ENCODE results near the gene CTNNA3. TPM values are rescaled to one million over a fixed set of nuclear protein-coding genes. Genes with fewer than 3 reads are reported as not detected.

Gene CTNNA3
- polyA plus RNA-seq, 1 donor: 4.3 TPM

DNA sequence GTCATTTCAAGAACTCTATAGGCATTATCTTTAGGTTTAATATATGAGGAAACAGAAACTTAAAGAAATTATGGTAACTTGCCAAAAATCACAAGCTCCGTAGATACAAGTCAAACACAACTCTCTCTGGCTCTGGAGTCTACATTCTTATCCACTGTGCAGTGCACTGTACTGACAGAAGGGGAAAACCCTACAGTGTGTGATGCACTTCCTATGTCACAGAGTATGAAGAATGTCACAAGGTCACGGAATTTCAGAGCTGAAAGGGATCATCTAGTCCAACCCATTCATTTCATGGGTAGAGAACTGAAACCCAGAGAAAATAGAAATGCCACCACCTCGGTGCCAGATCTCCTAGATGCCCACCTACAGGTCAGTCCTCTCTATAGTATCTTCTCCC is 684.0 kb downstream of the CTNNA3 start:
- no peak for DNase-seq

DNA sequence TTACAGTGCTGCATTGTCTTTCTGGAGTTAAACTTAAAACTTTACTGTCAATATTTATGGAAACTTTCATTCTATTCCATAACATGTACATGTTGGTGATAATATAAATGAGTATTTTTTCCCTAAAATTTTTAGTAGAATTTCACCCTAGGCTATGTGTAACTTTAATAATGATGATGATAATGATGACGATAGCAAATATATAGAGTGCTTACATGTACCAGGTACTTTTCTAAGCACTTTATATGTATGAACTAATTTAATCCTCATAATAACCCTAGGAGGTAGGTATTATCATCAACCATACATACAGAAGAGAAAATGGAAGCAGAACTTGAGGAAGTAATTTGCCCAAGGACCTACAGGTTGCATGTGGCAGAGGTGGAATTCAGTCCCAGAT is 684.5 kb downstream of the CTNNA3 start:
- DNase-seq: no peak

DNA sequence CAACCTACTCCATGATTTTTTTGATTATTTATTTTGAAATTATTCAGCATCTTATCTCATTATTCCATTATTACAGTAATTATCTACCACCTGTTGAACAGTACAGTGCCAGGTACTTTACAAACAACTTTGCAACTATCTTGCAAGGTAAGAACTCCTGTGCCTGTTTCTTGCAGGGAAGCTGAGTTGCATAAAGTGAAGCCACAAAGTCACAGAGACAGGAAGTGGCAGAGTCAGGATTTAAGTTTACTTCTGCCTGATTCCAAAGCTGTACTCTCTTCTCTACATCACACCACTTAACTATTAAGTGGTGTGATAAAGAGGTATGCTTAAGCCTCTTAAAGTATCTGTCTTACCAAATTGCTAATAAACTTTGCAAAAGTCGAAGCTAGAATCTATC is 690.0 kb downstream of the CTNNA3 start:
- DNase-seq: no peak

DNA sequence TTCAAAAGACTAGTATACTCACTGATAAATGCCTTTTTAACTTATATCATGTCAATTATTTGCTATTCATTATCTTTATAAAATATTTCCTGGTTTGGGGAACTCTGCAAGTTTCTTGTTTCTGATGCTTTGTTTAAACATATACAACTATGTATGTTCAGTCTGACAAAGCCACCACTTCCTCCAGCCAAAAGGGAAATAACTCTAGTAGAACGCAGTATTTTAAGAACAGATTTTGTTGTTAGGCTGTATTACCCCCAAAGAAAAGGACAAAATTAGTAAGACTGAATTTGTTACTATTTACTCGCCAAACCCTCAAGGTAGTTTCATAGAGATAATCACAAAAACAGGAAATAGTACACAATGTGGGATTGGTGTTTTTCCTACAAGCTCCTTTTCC is 691.3 kb downstream of the CTNNA3 start:
- no peak for DNase-seq

DNA sequence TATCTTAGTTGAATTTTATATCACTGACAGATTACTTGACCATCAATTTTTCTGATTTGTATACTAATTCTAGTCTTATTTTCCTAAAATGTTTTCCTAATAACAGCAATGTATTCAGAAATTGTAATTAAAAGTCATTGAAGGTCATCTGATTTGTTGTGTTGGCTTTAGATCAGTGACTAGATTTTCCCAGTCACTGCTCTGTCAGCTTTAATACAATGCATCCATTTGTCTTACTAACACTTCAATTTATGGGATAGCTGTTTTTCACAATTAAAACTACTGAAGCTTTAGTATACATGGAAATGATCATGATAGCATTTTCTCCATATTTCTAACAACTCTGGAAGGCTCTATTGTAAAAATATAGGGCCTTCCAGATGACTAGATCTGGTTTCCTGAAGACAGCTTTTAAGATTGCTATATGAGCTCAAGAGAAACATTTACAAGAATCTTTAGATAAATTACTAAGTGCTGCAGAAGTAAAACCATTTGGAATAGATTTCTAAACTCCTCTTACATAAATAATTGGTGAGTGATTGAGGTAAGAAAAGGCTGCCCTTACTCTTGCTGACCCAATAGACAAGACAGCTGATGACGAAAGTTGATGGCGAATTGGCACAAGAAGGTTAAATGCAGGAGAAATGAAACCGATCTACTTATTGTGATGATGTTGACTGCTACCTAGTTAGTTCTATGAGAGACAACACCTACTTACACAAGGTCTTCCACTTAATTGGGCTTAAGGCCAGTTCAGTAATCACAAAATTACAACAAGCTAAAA is 696.0 kb downstream of the CTNNA3 start:
- DNase-seq: no peak

DNA sequence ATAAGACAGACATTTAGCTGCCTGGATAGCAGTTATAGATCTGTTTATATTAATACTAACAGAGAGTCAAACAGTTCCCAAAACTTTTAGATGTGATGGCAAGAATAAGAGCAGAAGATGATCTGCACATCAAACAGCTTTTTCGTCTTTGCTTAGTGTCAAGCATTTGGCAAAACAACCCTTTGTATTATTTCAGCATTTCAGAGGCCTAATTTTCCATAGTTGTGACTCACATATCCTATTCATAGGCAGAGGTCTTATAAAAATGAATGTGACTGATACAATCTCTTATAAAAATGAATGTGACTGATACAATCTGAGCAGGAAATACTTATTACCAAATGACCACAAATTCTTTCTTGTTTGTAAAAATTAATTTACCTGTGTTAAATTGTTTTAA is 699.0 kb downstream of the CTNNA3 start:
- no peak for DNase-seq

DNA sequence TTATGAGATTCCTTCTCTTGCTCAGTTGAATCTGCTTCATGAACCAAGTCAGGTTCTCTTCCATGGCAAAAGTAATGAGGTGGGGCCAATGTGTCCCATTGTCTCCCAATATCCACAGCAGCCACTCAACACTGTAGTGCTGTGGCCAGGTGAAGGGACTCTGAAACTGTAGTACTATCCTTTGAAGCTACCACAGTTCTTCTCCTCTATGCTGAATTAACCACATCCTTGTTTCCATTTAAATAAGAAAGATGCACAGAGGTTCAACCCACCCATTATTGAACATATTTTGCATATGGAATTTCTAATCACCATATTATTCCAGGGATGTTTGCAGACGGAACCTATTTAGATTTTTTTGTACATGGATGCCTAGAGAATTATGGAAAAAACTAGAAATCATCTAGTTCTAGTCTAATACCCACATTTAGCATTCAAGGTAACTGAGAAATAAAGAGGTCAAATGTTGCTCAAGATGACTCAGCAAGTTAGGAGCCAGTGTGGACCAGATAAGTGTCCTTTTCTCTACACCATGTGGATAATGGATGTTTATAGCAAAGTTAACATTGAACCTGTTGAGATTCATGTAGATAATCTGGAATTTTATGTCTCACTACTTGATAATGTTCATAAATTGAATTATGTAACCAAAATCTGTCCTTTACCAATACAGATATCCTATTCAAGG is 705.7 kb downstream of the CTNNA3 start:
- no peak for DNase-seq

DNA sequence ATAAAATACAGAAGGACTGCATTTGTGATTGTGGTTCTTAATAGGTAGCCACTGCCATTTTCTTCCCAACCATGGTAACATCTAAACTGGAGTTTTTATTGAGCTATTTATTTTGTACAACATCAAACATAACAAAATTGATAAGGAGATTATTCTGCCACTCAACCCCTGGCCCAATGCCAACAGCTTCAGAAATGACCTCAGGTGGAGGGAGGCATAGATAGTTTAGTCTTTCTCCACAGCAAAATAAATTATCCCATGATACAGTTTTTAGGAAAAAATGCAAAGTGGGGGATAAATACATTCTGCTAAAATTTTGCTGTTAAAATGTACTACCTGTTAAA is 712.5 kb downstream of the CTNNA3 start:
- no peak for DNase-seq

DNA sequence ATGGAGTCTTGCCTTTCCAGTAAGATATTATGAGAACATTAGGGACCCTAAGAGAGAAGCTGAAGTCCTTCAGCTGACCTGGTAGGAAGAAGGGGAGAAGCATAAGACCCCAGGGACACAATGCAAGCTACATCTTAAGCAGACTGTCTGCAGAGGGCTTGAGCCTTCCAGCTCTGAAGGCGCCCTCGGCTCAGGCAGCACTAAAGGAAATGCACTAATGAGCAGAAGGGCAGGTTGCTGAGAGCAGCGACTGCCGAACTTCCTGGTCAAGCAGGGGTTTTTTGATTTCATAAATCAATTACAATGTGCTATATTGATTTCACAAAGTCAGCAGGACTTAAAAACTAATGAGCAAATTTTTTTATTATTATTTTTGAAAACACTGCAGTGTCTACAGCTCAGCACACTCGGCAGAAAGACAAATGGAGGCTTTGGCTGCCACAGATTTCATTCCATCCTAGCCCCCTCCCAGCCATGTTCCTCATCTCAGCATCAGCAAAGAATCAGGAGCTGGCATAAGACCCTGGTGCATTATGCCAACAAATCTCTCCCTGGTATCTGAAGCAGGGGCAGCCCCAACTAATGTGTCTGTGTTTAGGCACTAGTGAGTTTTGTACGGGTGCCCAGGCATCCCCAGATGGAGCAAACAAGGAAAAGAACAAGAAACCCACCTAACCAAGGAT is 713.1 kb downstream of the CTNNA3 start:
- DNase-seq: no peak

DNA sequence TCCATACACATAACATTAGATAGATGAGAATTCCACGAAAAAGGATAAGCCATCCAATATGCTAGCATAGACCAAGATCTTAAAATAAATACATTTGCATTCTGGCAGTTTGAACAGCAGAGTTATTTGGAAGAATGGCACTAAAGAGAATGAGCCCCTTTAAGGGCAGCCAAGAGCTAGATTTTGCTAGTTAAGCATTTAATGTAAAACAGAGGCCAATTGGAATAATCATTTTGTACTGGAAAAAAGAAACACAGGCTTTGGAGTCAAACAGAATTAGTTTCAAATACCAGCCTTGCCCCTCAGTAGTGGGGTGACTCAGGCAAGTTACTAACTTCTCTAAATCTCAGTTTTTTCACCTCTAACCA is 714.0 kb downstream of the CTNNA3 start:
- DNase-seq: no peak

DNA sequence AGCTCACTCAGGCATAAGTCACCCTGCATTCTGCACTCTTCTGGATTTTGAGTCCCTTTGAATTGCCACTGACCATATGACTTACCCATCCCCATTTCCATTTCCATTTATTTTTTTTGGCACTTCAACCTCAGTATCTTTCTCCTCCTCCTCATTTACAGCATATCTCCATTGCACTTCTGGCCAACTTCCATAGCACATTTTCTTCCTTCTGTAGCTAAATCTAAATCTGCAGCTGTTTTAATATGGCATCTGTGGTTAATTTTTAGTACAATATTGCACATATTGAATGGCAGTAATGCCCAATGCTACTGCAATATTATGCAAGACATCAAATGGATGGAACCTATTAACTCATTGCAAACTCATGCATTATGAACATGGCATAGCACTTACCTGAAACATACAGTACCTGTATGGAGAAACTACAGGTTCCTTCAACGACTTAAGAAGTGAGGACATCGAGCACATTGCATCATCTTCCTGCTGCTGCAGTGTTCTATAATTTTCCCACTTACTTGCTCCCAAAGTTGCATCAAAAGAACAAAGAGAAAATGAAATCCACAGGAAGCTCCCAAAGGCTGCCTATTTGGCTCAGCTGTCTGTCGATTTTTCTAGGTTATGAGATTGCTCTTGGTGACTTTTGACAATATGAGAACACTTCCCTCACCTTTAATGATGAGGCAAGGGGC is 714.5 kb downstream of the CTNNA3 start:
- no peak for DNase-seq

DNA sequence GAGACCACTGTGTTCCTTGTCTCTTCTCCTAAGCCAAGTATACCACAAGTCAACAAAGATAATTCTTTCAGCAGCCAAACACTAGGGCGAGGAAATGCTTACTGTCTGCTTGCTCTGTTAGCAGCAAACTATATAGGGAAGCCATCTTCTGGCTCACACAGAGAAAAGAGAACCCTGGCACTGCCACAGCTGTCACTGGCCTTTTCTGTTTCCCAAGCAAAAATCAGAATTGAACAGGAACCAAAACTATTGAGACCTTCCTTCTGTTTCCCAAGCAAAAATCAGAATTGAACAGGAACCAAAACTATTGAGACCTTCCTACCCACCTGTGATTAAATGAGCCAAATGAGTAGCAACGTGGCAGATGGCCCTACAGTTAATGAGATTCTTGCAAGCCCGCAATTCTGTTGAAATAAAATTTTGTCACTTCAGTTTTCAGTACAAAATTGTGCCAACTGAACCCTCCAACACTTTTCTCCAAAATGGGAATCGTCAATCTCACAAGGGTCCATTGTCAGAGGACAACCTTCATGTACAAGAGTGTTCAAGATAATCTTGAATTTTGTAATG is 715.7 kb downstream of the CTNNA3 start:
- no peak for DNase-seq

DNA sequence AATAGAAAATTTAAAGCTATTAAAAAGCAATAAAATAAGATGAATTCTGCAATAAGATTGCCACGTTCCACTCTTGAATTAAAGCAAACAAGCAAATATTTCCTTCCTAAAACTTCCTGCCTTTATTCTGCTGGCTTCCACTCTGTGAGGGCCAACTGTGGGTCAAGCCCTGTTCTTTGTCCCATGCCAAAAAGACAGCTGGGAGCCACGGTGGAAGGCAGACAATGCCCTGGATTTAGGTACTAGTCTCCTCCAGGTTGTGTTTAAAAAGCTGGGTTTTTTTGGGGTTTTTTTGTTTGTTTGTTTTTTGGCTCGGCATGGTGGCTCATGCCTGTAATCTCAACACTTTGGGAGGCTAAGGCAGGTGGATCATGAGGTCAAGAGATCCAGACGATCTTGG is 731.0 kb downstream of the CTNNA3 start:
- DNase-seq: no peak

DNA sequence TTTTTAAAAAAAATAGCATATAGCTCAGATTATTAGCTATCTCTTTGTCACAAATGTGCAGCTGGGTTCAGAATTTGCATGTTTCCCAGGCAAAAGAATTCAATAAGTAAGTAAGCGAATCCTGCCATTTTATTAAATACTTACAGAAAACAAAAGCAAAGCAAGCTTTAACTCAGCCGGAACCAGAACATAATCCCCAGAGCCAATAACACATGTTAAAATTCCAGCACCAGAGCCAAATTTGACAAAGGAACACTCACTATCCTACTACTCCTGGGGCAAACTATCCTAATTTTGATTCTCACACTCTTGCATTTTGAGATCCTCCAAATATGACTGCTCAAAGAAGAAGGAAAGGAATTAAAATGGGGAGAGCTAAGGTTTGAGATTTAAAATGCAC is 737.5 kb downstream of the CTNNA3 start:
- DNase-seq: no peak

DNA sequence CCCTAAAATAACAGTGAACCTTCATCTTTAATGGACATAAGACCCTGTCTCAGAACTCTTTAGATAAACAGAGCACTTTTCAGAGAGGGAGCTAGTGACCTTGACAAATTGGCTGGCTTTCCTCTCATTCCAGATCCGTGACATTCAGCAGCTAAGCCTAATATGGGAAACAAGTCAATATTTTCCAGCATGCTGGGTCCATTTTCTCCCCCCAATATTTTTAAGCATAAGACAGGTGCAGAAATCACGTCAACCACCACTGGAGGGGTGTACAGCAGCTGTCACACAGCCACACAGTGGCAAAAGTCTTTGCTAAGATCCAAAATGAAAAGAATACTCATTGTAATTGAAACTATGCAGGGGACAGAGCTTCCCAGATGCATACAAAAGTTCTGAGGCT is 744.1 kb downstream of the CTNNA3 start:
- no peak for DNase-seq

DNA sequence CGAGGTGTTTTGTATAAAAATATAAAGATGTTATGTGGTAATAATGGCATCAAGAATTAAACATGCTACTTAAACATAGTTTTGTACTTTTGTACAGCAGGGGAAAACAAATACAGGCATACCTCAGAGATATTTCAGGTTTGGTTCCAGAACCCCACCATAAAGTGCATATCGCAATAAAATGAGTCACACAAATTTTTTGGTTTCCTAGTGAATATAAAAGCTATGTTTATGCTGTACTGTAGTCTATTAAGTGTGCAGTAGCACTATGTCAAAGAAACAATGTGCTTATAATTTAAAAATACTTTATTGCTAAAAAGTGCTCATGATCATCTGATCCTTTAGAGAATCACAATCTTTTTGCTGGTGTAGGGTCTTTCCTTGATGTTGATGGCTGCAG is 752.4 kb downstream of the CTNNA3 start:
- DNase-seq: no peak

DNA sequence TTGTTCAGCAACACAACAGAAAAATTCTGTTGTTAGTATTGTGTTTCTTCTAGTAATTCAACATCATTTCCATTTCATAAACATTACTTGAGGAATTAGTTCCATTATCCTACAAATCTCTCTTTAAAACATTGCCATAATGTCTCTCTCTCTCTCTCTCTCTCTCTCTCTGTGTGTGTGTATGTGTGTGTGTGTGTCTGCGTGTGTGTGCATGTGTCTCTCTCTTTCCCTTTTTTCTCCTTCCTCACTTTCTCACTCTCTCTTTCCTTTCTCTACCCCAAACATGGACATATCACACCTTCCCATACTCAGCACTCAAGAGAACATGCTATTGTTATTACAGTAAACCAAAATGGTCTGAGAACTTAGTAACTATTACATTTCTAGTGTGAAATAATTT is 753.6 kb downstream of the CTNNA3 start:
- DNase-seq: no peak

DNA sequence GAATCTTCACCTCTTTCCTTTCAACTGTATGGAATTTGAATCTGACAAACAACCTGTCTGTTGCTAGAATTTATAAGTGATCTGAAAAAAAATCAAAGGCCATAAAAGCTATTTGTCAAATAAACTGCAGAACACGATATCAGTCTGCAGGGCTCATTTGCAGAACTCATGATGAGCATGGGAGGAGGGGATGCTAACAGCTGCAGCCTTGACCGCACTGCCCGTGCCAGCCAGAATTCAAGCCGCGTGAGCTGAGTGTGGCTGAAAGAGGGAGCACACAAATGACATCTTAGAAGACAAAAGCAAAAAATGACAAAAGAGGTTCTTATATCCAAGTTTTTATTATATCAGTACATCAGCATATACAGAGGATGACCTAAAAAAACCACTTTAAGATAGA is 754.5 kb downstream of the CTNNA3 start:
- no peak for DNase-seq

DNA sequence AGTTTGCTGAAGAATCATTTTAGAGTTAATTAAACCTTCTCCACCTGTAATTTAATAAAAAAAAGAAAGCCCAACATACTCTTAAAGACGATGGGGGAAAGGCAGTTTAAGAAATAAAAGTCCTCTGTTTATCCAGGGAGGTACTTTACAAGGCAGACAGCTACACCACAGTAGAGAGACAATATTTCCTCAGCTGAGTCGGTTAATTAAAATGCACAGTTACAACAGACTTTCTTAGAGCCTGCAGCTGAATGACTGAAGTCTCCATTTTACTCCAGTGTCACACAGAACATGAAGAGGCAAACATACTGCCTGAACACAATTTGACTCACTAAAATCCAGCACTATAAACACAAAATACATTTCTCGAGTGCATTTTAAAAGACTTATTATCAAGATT is 755.0 kb downstream of the CTNNA3 start:
- DNase-seq: no peak

DNA sequence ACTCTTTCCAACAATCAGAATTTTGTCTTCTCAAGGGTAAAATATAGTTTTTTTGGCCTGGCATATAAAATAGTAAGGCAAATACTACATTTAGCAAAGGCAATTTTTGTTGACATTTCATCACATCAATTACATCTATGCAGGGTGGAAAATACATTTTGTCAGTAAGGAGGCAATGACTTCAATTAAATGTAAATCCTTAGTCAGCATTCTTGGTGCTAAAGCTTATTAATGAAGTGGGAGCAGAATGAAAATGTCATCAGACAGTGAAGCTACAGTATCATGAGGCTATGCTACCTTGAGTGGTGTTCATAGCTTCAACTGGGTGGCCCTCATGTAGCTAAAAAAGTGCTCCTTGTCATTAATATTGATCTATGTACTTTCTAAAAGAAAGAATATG is 761.3 kb downstream of the CTNNA3 start:
- no peak for DNase-seq

DNA sequence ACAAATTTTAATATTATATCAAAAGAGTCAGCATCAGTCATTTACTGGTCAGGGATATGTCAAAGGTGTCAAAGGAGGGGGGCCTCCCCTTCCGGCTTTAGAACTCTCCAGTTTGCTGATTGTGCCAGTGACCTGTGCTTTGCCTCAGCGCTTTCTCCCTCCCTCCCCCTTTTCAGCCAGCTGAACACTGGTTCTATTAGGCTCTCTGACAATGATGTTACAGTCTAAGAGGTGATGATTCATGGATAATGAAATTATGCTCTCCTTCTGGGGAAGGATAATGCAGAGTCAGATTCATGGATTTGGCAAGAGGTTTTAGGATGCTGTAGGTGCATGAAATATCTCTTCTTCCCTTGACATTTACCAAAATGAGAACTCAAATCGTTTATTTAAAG is 764.0 kb downstream of the CTNNA3 start:
- no peak for DNase-seq

DNA sequence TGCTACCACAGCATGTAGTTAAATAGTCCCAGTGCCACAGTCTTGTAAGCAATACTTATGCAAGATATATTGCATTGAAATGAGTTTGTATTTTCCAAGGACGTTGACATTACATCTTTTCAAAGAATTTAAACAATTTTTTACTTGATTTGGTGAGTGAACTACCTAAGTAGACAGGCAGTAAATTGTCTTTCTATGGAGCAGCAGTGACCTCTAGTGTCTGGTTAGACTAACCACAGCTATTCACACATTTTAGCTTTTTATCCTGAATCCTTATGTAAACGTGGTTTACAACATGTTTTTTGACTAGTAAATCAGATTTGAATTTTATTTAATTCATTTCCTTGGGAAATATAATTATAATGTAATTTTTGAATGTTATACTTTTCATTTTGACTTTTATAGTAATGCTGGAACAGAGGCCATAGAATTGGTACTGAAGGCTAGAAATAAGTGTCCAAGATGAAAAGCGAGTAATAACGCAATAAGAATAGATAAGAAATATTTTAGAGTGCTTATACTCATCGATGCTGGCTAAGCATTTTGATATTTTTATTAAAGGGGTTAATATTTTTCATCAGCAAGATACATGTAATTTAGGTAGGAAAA is 764.6 kb downstream of the CTNNA3 start:
- peak; percentile 73 for DNase-seq
